MCF 10A (cell line): ENCODE data around the gene NAPSA. TPM values are rescaled to one million over a fixed set of nuclear protein-coding genes. Genes with fewer than 3 reads are reported as not detected.
"Not testable (repeated sequence)": the region's sequence is repeated elsewhere in the genome, so short reads cannot be mapped to it uniquely, and the experiment has no call there.

Experiments
- BruUV-seq: library from RNA; stranded (reverse); fragments of 400-500 nt; replicated peaks from 2 replicates; lab custom pipeline; 2021; lab: Mats Ljungman, UMichigan
- CTCF ChIA-PET: fragments of 300-600 bp; sonication (Branson Sonifier 250); formaldehyde crosslinking; extraction: SDS; loops from one replicate; lab custom pipeline; 2021; ENCODE audit warnings: antibody characterized with exemption, inconsistent platforms; lab: Yijun Ruan, JAX
- POLR2A ChIA-PET: fragments of 300-600, 350-650 bp; sonication (Branson Sonifier 250); formaldehyde crosslinking; extraction: SDS; loops from one replicate; lab custom pipeline; 2020; ENCODE audit warnings: antibody characterized with exemption, inconsistent platforms; lab: Yijun Ruan, JAX
- DNase-seq: peaks from one replicate; pipeline ENCODE4 v3.0.0-alpha.2; 2018; ENCODE audit not compliant: unreplicated experiment
- H3K27ac Mint-ChIP-seq: one replicate; pipeline ENCODE4 v1.8.0; 2022; ENCODE audit warnings: mild to moderate bottlenecking, low read depth, mixed read lengths; ENCODE audit not compliant: unreplicated experiment
- H3K27me3 Mint-ChIP-seq: one replicate; pipeline ENCODE4 v1.8.0; 2022; ENCODE audit warnings: mixed read lengths; ENCODE audit not compliant: insufficient read depth, unreplicated experiment
- H3K36me3 Mint-ChIP-seq: one replicate; pipeline ENCODE4 v1.8.0; 2022; ENCODE audit warnings: mild to moderate bottlenecking, moderate library complexity, mixed read lengths; ENCODE audit not compliant: insufficient read depth, unreplicated experiment
- H3K4me1 Mint-ChIP-seq: one replicate; pipeline ENCODE4 v1.8.0; 2022; ENCODE audit warnings: mixed read lengths; ENCODE audit not compliant: insufficient read depth, unreplicated experiment
- H3K4me3 Mint-ChIP-seq: one replicate; pipeline ENCODE4 v1.8.0; 2022; ENCODE audit warnings: mild to moderate bottlenecking, moderate library complexity, mixed read lengths; ENCODE audit not compliant: unreplicated experiment
- H3K9me3 Mint-ChIP-seq: one replicate; pipeline ENCODE4 v1.8.0; 2022; ENCODE audit warnings: mixed read lengths; ENCODE audit not compliant: unreplicated experiment
- intact Hi-C: fragments of 100-400 bp; cut with micrococcal nuclease; formaldehyde crosslinking; loops from 2 replicates; pipeline ENCODE4 v1.14.1; 2022
- total RNA-seq: library from RNA; stranded (reverse); gene quantifications from 2 replicates; pipeline ENCODE4 v1.2.3, GENCODE V29; 2022
- TF ChIP-seq, protein P1 (sequence below): fragments of 200-600 bp; IDR thresholded peaks from one replicate; pipeline ENCODE4 v1.8.0; 2022; ENCODE audit warnings: antibody characterized with exemption, mild to moderate bottlenecking; ENCODE audit not compliant: unreplicated experiment

Gene NAPSA
- total RNA-seq, 1 experiment from 2014 or later, result 0.51 TPM

GRCh38 chr19:50331221-50331993 lies 34.0 kb downstream of the NAPSA start:
- H3K9me3 Mint-ChIP-seq, result peaks cover 35% of the 10 kb centered on the region
- POLR2A ChIA-PET, result no interaction called here
- H3K27me3 Mint-ChIP-seq, result peaks cover 54% of the 10 kb centered on the region
- TF ChIP-seq, protein P1, sequence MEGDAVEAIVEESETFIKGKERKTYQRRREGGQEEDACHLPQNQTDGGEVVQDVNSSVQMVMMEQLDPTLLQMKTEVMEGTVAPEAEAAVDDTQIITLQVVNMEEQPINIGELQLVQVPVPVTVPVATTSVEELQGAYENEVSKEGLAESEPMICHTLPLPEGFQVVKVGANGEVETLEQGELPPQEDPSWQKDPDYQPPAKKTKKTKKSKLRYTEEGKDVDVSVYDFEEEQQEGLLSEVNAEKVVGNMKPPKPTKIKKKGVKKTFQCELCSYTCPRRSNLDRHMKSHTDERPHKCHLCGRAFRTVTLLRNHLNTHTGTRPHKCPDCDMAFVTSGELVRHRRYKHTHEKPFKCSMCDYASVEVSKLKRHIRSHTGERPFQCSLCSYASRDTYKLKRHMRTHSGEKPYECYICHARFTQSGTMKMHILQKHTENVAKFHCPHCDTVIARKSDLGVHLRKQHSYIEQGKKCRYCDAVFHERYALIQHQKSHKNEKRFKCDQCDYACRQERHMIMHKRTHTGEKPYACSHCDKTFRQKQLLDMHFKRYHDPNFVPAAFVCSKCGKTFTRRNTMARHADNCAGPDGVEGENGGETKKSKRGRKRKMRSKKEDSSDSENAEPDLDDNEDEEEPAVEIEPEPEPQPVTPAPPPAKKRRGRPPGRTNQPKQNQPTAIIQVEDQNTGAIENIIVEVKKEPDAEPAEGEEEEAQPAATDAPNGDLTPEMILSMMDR, result no peak
- CTCF ChIA-PET, result interaction anchor here (0.6 kb wide), 1 partner anchor 12 kb away, joined by 3 read pairs; no protein-coding TSS in a partner anchor
- no TSS peak for BruUV-seq
- intact Hi-C loops, result no loop called here
- H3K4me1 Mint-ChIP-seq, result no peaks in the 10 kb centered on the region
- no peak overlapping the region for H3K4me3 Mint-ChIP-seq
- H3K36me3 Mint-ChIP-seq, result no peaks in the 10 kb centered on the region
- DNase-seq, result no peak
- no peak overlapping the region for H3K27ac Mint-ChIP-seq

- no peak for DNase-seq
- ChIA-PET POLR2A (no interaction called here), CTCF (no interaction called here)
- Mint-ChIP-seq H3K9me3 (peaks cover 32% of the 10 kb centered on the region), H3K27ac (no peak overlapping the region), H3K27me3 (peaks cover 54% of the 10 kb centered on the region), H3K36me3 (no peaks in the 10 kb centered on the region), H3K4me3 (no peak overlapping the region), H3K4me1 (no peaks in the 10 kb centered on the region)
- BruUV-seq, result no TSS peak
- TF ChIP-seq, protein P1, result no peak
- intact Hi-C loops, result no loop called here
Measured at GRCh38 chr19:50330365-50331078, 34.9 kb downstream of the NAPSA start.

GRCh38 chr19:50329926-50330294 lies 35.5 kb downstream of the NAPSA start:
- H3K4me3 Mint-ChIP-seq, result not testable (repeated sequence)

GRCh38 chr19:50329146-50329925 lies 36.1 kb downstream of the NAPSA start, which contains the start of gene KCNC3:
Gene KCNC3 (minus strand): TSS chr19:50329377. CDS start chr19:50329082, 295 bp downstream.
- peaks cover 54% of the 10 kb centered on the region for H3K27me3 Mint-ChIP-seq
- CTCF ChIA-PET, result no interaction called here

More at GRCh38 chr19:50329926-50330294, 35.5 kb downstream of the NAPSA start:
- intact Hi-C loops, DNase-seq, H3K27ac Mint-ChIP-seq, POLR2A ChIA-PET, H3K4me1 Mint-ChIP-seq, H3K36me3 Mint-ChIP-seq, BruUV-seq, CTCF ChIA-PET: not testable (repeated sequence)
- Mint-ChIP-seq H3K9me3 (peaks cover 26% of the 10 kb centered on the region), H3K27me3 (peaks cover 54% of the 10 kb centered on the region)

More at GRCh38 chr19:50329146-50329925, 36.1 kb downstream of the NAPSA start, which contains the start of gene KCNC3:
- Mint-ChIP-seq H3K9me3 (peaks cover 30% of the 10 kb centered on the region), H3K4me1 (no peaks in the 10 kb centered on the region), H3K36me3 (no peaks in the 10 kb centered on the region), H3K27ac (no peak within 1 kb of the TSS), H3K4me3 (no peak within 1 kb of the TSS)
- no peak for DNase-seq
- intact Hi-C loops, result no loop called here
- POLR2A ChIA-PET, result no interaction called here
- no TSS peak for BruUV-seq
- TF ChIP-seq, protein P1, result no peak
